DOHH2 (cell line): ENCODE data around the gene CCDC78.

Experiments used
- H3F3A ChIP-seq: fragments of 200-600 bp; sonication (generic), shearing (Covaris generic); 2 replicates; pipeline ENCODE4 v1.6.0; 2016; ENCODE audit warnings: antibody characterized with exemption, mild to moderate bottlenecking; ENCODE audit not compliant: control insufficient read depth, insufficient read depth
- H3K27ac ChIP-seq: fragments of 200-600 bp; sonication (generic); 2 replicates; pipeline ENCODE4 v1.5.1; 2014; ENCODE audit warnings: low read depth, mild to moderate bottlenecking, low read length, moderate library complexity
- H3K27me3 ChIP-seq: fragments of 200-600 bp; sonication (generic); 2 replicates; pipeline ENCODE4 v1.6.1; 2014; ENCODE audit warnings: mild to moderate bottlenecking, low read length, mixed read lengths; ENCODE audit not compliant: control insufficient read depth
- H3K36me3 ChIP-seq: fragments of 200-600 bp; sonication (generic); 2 replicates; pipeline ENCODE4 v1.6.1; 2014; ENCODE audit warnings: mild to moderate bottlenecking, low read length, moderate library complexity, mixed read lengths; ENCODE audit not compliant: control insufficient read depth
- H3K4me1 ChIP-seq: fragments of 200-600 bp; sonication (generic); 2 replicates; pipeline ENCODE4 v1.6.1; 2014; ENCODE audit warnings: mild to moderate bottlenecking, low read length, mixed read lengths; ENCODE audit not compliant: control insufficient read depth
- H3K4me2 ChIP-seq: fragments of 200-600 bp; sonication (generic); 2 replicates; pipeline ENCODE4 v1.6.0; 2014; ENCODE audit warnings: mild to moderate bottlenecking, low read length, moderate library complexity
- H3K4me3 ChIP-seq: fragments of 200-600 bp; sonication (generic); 2 replicates; pipeline ENCODE4 v1.5.1; 2014; ENCODE audit warnings: mild to moderate bottlenecking, low read length, mixed read lengths
- H3K79me2 ChIP-seq: fragments of 200-600 bp; sonication (generic); 2 replicates; pipeline ENCODE4 v1.6.1; 2014; ENCODE audit warnings: mild to moderate bottlenecking, low read length, mixed read lengths; ENCODE audit not compliant: control insufficient read depth
- H3K9me2 ChIP-seq: fragments of 200-600 bp; sonication (generic); replicated peaks from 2 replicates; pipeline ENCODE4 v1.6.1; 2014; ENCODE audit warnings: mild to moderate bottlenecking, low read length, mixed read lengths; ENCODE audit not compliant: control insufficient read depth
- H3K9me3 ChIP-seq: fragments of 200-600 bp; sonication (generic); 2 replicates; pipeline ENCODE4 v1.6.1; 2014; ENCODE audit warnings: antibody characterized with exemption, low read length, mixed read lengths; ENCODE audit not compliant: control insufficient read depth, insufficient read depth
- H4K20me1 ChIP-seq: fragments of 200-600 bp; sonication (generic); 2 replicates; pipeline ENCODE4 v1.6.0; 2014; ENCODE audit warnings: low read depth, mild to moderate bottlenecking, antibody characterized with exemption, low read length, moderate library complexity; ENCODE audit not compliant: control insufficient read depth, insufficient read depth
- EZH2phosphoT487 ChIP-seq: fragments of 200-600 bp; sonication (generic); IDR thresholded peaks from 2 replicates; pipeline ENCODE4 v1.6.1; 2017; ENCODE audit warnings: borderline replicate concordance, mild to moderate bottlenecking, antibody characterized with exemption, low read length, moderate library complexity, mixed read lengths
- TF ChIP-seq, protein P1 (sequence below): fragments of 200-600 bp; sonication (generic); IDR thresholded peaks from one replicate; pipeline ENCODE4 v1.5.1; 2014; ENCODE audit warnings: antibody characterized with exemption, mild to moderate bottlenecking, low read depth, low read length; ENCODE audit not compliant: poor library complexity, severe bottlenecking

Gene CCDC78

DNA sequence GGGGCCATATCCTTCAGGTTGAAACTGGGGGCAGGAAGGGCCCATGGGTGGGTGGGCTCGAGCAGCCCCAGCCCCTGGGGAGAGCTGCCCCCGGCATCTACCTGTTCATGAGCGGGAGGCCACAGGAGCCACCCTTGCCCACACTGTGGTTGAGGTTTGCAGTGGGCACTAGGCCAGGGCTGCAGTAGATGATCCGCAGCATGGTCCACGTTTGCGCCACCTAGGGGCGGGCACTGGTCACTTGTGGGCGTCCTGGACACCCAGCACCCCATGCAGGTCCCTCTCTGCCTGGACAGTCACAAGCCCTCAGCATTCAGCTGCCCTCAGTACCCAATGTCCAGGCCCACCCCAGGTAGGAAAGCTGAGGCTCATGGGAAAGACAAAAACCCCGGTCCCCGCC, 40.3 kb downstream of the CCDC78 start:
- Histone ChIP-seq H3K27ac (no peak overlapping the region), H3K4me2 (no peak overlapping the region), H3K4me3 (no peak overlapping the region), H3K79me2 (peaks cover 51% of the 10 kb centered on the region), H3K9me2 (no peaks in the 10 kb centered on the region), H3K27me3 (no peaks in the 10 kb centered on the region), H3K4me1 (peaks cover 53% of the 10 kb centered on the region), H3K9me3 (no peaks in the 10 kb centered on the region), H4K20me1 (peaks cover 16% of the 10 kb centered on the region), H3F3A (no peaks in the 10 kb centered on the region), H3K36me3 (peaks cover 55% of the 10 kb centered on the region)
- no peak for TF ChIP-seq EZH2phosphoT487
- TF ChIP-seq, protein P1, sequence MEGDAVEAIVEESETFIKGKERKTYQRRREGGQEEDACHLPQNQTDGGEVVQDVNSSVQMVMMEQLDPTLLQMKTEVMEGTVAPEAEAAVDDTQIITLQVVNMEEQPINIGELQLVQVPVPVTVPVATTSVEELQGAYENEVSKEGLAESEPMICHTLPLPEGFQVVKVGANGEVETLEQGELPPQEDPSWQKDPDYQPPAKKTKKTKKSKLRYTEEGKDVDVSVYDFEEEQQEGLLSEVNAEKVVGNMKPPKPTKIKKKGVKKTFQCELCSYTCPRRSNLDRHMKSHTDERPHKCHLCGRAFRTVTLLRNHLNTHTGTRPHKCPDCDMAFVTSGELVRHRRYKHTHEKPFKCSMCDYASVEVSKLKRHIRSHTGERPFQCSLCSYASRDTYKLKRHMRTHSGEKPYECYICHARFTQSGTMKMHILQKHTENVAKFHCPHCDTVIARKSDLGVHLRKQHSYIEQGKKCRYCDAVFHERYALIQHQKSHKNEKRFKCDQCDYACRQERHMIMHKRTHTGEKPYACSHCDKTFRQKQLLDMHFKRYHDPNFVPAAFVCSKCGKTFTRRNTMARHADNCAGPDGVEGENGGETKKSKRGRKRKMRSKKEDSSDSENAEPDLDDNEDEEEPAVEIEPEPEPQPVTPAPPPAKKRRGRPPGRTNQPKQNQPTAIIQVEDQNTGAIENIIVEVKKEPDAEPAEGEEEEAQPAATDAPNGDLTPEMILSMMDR, result peak; percentile 48

- H3K9me3 ChIP-seq, result no peaks in the 10 kb centered on the region
- peaks cover 48% of the 10 kb centered on the region for H3K4me1 ChIP-seq
- H3K79me2 ChIP-seq, result peaks cover 57% of the 10 kb centered on the region
- no peaks in the 10 kb centered on the region for H3F3A ChIP-seq
- no peaks in the 10 kb centered on the region for H3K9me2 ChIP-seq
- H3K27me3 ChIP-seq, result no peaks in the 10 kb centered on the region
- peaks cover 19% of the 10 kb centered on the region for H4K20me1 ChIP-seq
- H3K36me3 ChIP-seq, result peaks cover 59% of the 10 kb centered on the region
- no peak overlapping the region for H3K4me3 ChIP-seq
- H3K4me2 ChIP-seq, result peak overlapping the region; percentile 14; the same call in 1 of the 2 replicates
- no peak overlapping the region for H3K27ac ChIP-seq
- TF ChIP-seq, protein P1, result no peak
- TF ChIP-seq EZH2phosphoT487, result no peak
Measured at GRCh38 chr16:684961-685696, 41.1 kb downstream of the CCDC78 start.

DNA sequence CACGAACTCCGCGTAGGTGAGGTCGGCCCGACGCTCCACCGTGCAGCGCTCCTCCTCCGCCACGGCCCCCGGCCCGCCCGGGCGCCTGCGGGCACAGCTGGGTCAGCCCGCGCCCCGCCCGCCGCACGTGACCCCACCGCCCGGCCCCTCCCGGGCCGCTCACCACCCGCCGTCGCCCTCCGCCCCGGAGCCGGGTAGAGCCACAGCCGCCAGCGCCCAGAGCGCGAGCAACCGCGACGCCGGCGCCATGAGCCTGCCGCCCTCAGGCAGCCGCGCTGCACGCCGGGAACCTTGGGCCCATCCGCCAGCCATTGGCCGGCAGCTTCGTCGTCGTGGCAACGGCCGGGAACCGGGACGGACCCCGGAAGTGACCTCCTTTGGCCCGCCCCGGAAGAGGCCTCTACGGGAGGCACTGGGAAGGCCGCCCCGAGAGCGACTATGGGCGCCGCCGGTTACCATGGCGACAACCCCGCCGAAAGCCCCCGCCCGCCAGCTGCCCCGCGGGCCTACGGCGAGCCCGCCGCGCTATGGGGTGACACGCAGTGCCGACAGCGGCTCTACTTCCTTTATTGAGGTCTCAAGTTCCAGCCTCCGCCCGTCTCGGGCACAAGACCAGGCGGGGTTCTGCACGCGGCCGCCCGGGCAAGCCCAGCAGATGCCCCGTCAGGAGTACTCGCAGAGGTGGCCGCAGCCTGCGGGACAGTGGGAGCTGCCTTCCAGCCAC, 42.0 kb downstream of the CCDC78 start, which contains the start of gene JMJD8:
Gene JMJD8, minus strand, starts transcription at position 264 of the 724 bp plus-strand sequence. Its CDS starts 15 bp downstream, at position 249.
- H3K9me3 ChIP-seq, result no peaks in the 10 kb centered on the region
- peaks cover 59% of the 10 kb centered on the region for H3K36me3 ChIP-seq
- H3K4me3 ChIP-seq, result peak within 1 kb of the TSS; percentile 93
- no peaks in the 10 kb centered on the region for H3K27me3 ChIP-seq
- H3F3A ChIP-seq, result no peaks in the 10 kb centered on the region
- peak within 1 kb of the TSS; percentile 97 for H3K4me2 ChIP-seq
- TF ChIP-seq, protein P1, result no peak
- TF ChIP-seq EZH2phosphoT487, result no peak
- H3K9me2 ChIP-seq, result no peaks in the 10 kb centered on the region
- H3K79me2 ChIP-seq, result peaks cover 48% of the 10 kb centered on the region
- 0 out of 2 replicates have a peak within 1 kb of the TSS, but pooled peaks have one; percentile 18 for H3K27ac ChIP-seq
- peaks cover 19% of the 10 kb centered on the region for H4K20me1 ChIP-seq
- peaks cover 47% of the 10 kb centered on the region for H3K4me1 ChIP-seq
